Pancreas (tissue), 10 donors: ENCODE measurements around the gene NODAL. TPM values are rescaled to one million over a fixed set of nuclear protein-coding genes. Genes with fewer than 3 reads are reported as not detected.

ENCODE experiments used
- ATAC-seq, 4 donors: fragments of 200-7000 bp; cut with Tn5 transposase; one replicate each; pipeline versions ENCODE4 v1.8.0 to v1.9.1; 2020; ENCODE audit warnings: mild to moderate bottlenecking in 4 of 4, moderate library complexity in 4 of 4
- DNase-seq, 6 donors: peaks; one replicate each; pipeline ENCODE4 v3.0.0-alpha.2; 2020
- FAIRE-seq: peaks from 2 replicates; lab custom pipeline; 2012; peaks lifted over from hg19 to GRCh38; lab: Jason Lieb, UNC
- H3K27ac ChIP-seq, 4 donors: fragments of 200-600 bp; sonication (generic); 1 replicate in 3 of 4; 2 replicates in 1 of 4; pipeline versions ENCODE4 v1.5.0 to v1.8.0; 2020
- H3K27me3 ChIP-seq, 4 donors: fragments of 200-600 bp; one replicate each; pipeline ENCODE4 v1.8.0; 2021
- H3K36me3 ChIP-seq, 3 donors: fragments of 200-600 bp; sonication (generic) in 1 of 3; one replicate each; pipeline versions ENCODE4 v1.5.0 to v1.8.0; 2020 to 2021
- H3K4me1 ChIP-seq, 3 donors: fragments of 200-600 bp; one replicate each; pipeline ENCODE4 v1.8.0; 2021
- H3K4me3 ChIP-seq, 4 donors: fragments of 200-600 bp; sonication (generic) in 2 of 4; one replicate each; pipeline versions ENCODE4 v1.5.0 to v1.8.0; 2020 to 2021
- H3K9me3 ChIP-seq, 4 donors: fragments of 200-600 bp; one replicate each; pipeline ENCODE4 v1.8.0; 2021
- CTCF ChIP-seq, 4 donors: fragments of 200-600 bp; sonication (generic) in 3 of 4; IDR thresholded peaks; one replicate each; pipeline versions ENCODE4 v1.5.0 to v1.8.0; 2021; ENCODE audit warnings: antibody characterized with exemption in 4 of 4
- WGBS, 2 donors: extraction: QIAGEN DNeasy Blood & Tissue Kit; methylation state at CpG; one replicate each; pipeline ENCODE4 v1.1.7; 2013; 5-methylcytosine and 5-hydroxymethylcytosine counted together
- intact Hi-C, 3 donors: fragments of 100-400 bp; cut with DNase I; formaldehyde crosslinking; loops; one replicate each; pipeline versions ENCODE4 v1.11.1 to v1.14.2; 2022
- polyA plus RNA-seq, 2 donors: library from polyadenylated mRNA; stranded (reverse); fragments of 200-250 nt; gene quantifications; one replicate each; pipeline ENCODE4 v1.2.3, GENCODE V29; 2013
- total RNA-seq, 6 donors: library from RNA; stranded (reverse); fragmentation: NEBNext Ultra II Directional in 4 of 6; extraction: Animal tissue kit (Norgen Biotek cat#: 25700) in 4 of 6; gene quantifications; one replicate each; pipeline versions ENCODE4 v1.2.1 to v1.2.4, GENCODE V29; 2021 to 2023
- donor health status: healthy with polysubstance abuse.
- donor health status: DM: no; HTN: no; CAD: no; lungs with moderate emphysema.
- donor health status: DM: no; HTN: no; CAD: no.
- donor health status: control.
- donor health status: control.
- donor health status: Bipolar disorder and iron deficiency.
- donor health status: DM: yes; HTN: yes; CAD: no.
- donor health status: DM: no; HTN: no; CAD: no.
- donor health status: DM: no; HTN: no; CAD: no.
- donor health status: DM: yes; HTN: yes; CAD: no.

NODAL gene
- total and polyA plus RNA-seq, 8 donors: not detected

- no peaks in the 10 kb centered on the region for H3K9me3 ChIP-seq
- 82% methylated on average over 8 of the region's 8 CpGs for WGBS, 2 donors
- no peak overlapping the region for H3K4me3 ChIP-seq
- FAIRE-seq (no peak), DNase-seq (no peak), ATAC-seq (no peak)
- no peaks in the 10 kb centered on the region for H3K36me3 ChIP-seq
- no peak overlapping the region for H3K27ac ChIP-seq
- intact Hi-C loops: no loop called here
- peaks cover 0 to 14% (median 5%) of the 10 kb centered on the region in 3 donors for H3K4me1 ChIP-seq
- TF ChIP-seq CTCF (IDR thresholded peaks at IDR 0.05): no peak
- H3K27me3 ChIP-seq: no peaks in the 10 kb centered on the region
Measured at GRCh38 chr10:70475661-70476060, 34.2 kb upstream of the NODAL start.

GRCh38 chr10:70474780-70475179 is 33.3 kb upstream of the NODAL start:
- TF ChIP-seq CTCF (IDR thresholded peaks at IDR 0.05): no peak
- intact Hi-C loops: no loop called here
- WGBS, 2 donors: 88 to 95% methylated on average over 2 of the region's 2 CpGs
- H3K27me3 ChIP-seq: no peaks in the 10 kb centered on the region
- H3K9me3 ChIP-seq: no peaks in the 10 kb centered on the region
- FAIRE-seq (no peak), ATAC-seq (no peak), DNase-seq (no peak)
- H3K4me1 ChIP-seq: peaks cover 0 to 7% (median 5%) of the 10 kb centered on the region in 3 donors
- no peak overlapping the region for H3K4me3 ChIP-seq
- H3K27ac ChIP-seq: no peak overlapping the region
- H3K36me3 ChIP-seq: no peaks in the 10 kb centered on the region

GRCh38 chr10:70472799-70473454 is 31.4 kb upstream of the NODAL start:
- no peaks in the 10 kb centered on the region for H3K9me3 ChIP-seq
- H3K36me3 ChIP-seq: no peaks in the 10 kb centered on the region
- DNase-seq (no peak), FAIRE-seq (no peak), ATAC-seq (no peak)
- intact Hi-C loops: no loop called here
- no peak overlapping the region for H3K27ac ChIP-seq
- no peak for TF ChIP-seq CTCF (IDR thresholded peaks at IDR 0.05)
- WGBS, 2 donors: 60 to 61% methylated on average over 8 of the region's 8 CpGs
- H3K4me3 ChIP-seq: no peak overlapping the region
- H3K27me3 ChIP-seq: no peaks in the 10 kb centered on the region
- H3K4me1 ChIP-seq: peaks cover 0 to 3% (median 2%) of the 10 kb centered on the region in 3 donors

GRCh38 chr10:70466951-70467350 is 25.5 kb upstream of the NODAL start:
- WGBS, 2 donors: 64 to 78% methylated on average over 3 of the region's 3 CpGs
- Histone ChIP-seq H3K36me3 (no peaks in the 10 kb centered on the region), H3K9me3 (no peaks in the 10 kb centered on the region), H3K4me1 (no peaks in the 10 kb centered on the region), H3K4me3 (no peak overlapping the region), H3K27ac (no peak overlapping the region), H3K27me3 (no peaks in the 10 kb centered on the region)
- no peak for TF ChIP-seq CTCF (IDR thresholded peaks at IDR 0.05)
- ATAC-seq: no peak
- intact Hi-C loops: loop anchor here in 1 of 3 donors (5.0 kb wide), 1 partner anchor 280 kb away; no protein-coding TSS in a partner anchor
- no peak for DNase-seq
- no peak for FAIRE-seq

GRCh38 chr10:70465832-70466231 is 24.4 kb upstream of the NODAL start:
- intact Hi-C loops: loop anchor here in 1 of 3 donors (5.0 kb wide), 1 partner anchor 281 kb away; no protein-coding TSS in a partner anchor
- no peaks in the 10 kb centered on the region for H3K27me3 ChIP-seq
- ATAC-seq (no peak), FAIRE-seq (no peak), DNase-seq (no peak)
- H3K4me3 ChIP-seq: no peak overlapping the region
- WGBS, 2 donors: 51 to 70% methylated on average over 2 of the region's 2 CpGs
- no peak overlapping the region for H3K27ac ChIP-seq
- H3K9me3 ChIP-seq: no peaks in the 10 kb centered on the region
- no peaks in the 10 kb centered on the region for H3K4me1 ChIP-seq
- TF ChIP-seq CTCF (IDR thresholded peaks at IDR 0.05): no peak
- no peaks in the 10 kb centered on the region for H3K36me3 ChIP-seq
